OCI-LY1 (cell line): ENCODE measurements around the gene BRICD5.

Source experiments
- EZH2 ChIP-seq: fragments of 200-600 bp; sonication (generic), shearing (Covaris generic); IDR thresholded peaks from 2 replicates; pipeline ENCODE4 v1.8.0; 2017; ENCODE audit warnings: borderline replicate concordance, mixed run types, mild to moderate bottlenecking, antibody characterized with exemption, low read length, moderate library complexity, mixed read lengths
- TF ChIP-seq, protein P1 (sequence below): fragments of 200-600 bp; sonication (generic), shearing (Covaris generic); IDR thresholded peaks from 2 replicates; pipeline ENCODE4 v1.5.1; 2017; ENCODE audit warnings: mild to moderate bottlenecking, antibody characterized with exemption, low read length, moderate library complexity, mixed read lengths

DNA sequence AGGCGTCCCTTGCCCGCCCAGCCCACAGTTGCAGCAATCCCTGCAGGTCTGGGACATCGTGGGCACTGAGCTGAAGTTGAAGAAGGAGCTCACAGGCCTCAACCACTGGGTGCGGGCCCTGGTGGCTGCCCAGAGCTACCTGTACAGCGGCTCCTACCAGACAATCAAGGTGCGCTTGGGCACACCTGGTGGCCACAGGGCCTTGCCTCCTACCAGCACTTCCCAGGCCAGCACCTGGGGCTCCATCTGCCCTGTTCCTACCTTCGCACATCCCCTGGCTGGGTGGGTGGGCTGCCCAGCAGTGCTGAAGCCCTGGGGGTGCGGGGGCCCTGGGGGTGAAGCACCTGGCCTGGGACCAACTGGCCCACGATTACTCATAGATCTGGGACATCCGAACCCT lies 35.2 kb downstream of the BRICD5 start:
- TF ChIP-seq, protein P1, sequence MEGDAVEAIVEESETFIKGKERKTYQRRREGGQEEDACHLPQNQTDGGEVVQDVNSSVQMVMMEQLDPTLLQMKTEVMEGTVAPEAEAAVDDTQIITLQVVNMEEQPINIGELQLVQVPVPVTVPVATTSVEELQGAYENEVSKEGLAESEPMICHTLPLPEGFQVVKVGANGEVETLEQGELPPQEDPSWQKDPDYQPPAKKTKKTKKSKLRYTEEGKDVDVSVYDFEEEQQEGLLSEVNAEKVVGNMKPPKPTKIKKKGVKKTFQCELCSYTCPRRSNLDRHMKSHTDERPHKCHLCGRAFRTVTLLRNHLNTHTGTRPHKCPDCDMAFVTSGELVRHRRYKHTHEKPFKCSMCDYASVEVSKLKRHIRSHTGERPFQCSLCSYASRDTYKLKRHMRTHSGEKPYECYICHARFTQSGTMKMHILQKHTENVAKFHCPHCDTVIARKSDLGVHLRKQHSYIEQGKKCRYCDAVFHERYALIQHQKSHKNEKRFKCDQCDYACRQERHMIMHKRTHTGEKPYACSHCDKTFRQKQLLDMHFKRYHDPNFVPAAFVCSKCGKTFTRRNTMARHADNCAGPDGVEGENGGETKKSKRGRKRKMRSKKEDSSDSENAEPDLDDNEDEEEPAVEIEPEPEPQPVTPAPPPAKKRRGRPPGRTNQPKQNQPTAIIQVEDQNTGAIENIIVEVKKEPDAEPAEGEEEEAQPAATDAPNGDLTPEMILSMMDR = no peak
- TF ChIP-seq EZH2 = no peak
